Keratinocyte (primary cell): Measurements from ENCODE around the gene PCF11. TPM values are rescaled to one million over a fixed set of nuclear protein-coding genes. Genes with fewer than 3 reads are reported as not detected.

Experiments
- DNase-seq: peaks from one replicate; pipeline ENCODE4 v3.0.0-alpha.2; 2011; ENCODE audit warnings: low read depth, missing footprints, low spot score
- FAIRE-seq: peaks from 2 replicates; lab custom pipeline; 2011; peaks lifted over from hg19 to GRCh38; lab: Jason Lieb, UNC
- H2AFZ ChIP-seq: 2 replicates; pipeline ENCODE4 v1.6.0; 2012; ENCODE audit warnings: low read length, control low read depth, inconsistent platforms; ENCODE audit not compliant: control insufficient read depth
- H3K27ac ChIP-seq: 2 replicates; pipeline ENCODE4 v1.5.1; 2011; ENCODE audit warnings: low read length; ENCODE audit not compliant: control insufficient read depth, insufficient read depth
- H3K27me3 ChIP-seq: 3 replicates; pipeline ENCODE4 v1.6.0; 2011; ENCODE audit warnings: low read length; ENCODE audit not compliant: control insufficient read depth, insufficient read depth; ENCODE audit errors: extremely low read depth
- H3K36me3 ChIP-seq, 2 experiments: 2 replicates in 1 of 2; 3 replicates in 1 of 2; pipeline ENCODE4 v1.5.1; 2011; ENCODE audit warnings: low read length in 2 of 2, mild to moderate bottlenecking in 1 of 2; ENCODE audit not compliant: control insufficient read depth in 2 of 2, insufficient read depth in 2 of 2; ENCODE audit errors: extremely low read depth in 1 of 2
- H3K4me1 ChIP-seq: 3 replicates; pipeline ENCODE4 v1.5.1; 2011; ENCODE audit warnings: low read length; ENCODE audit not compliant: control insufficient read depth, insufficient read depth; ENCODE audit errors: extremely low read depth
- H3K4me2 ChIP-seq: 3 replicates; pipeline ENCODE4 v1.6.0; 2011; ENCODE audit warnings: low read depth, low read length; ENCODE audit not compliant: control insufficient read depth, insufficient read depth; ENCODE audit errors: extremely low read depth
- H3K4me3 ChIP-seq, 3 experiments: fragments of 200-600 bp in 1 of 3; sonication (generic) in 1 of 3; 2 replicates in 2 of 3; 3 replicates in 1 of 3; pipeline ENCODE4 v1.5.1; 2011 to 2016; ENCODE audit warnings: low read length in 3 of 3, mild to moderate bottlenecking in 3 of 3, control low read depth in 2 of 3, inconsistent platforms in 1 of 3, low read depth in 1 of 3, mixed read lengths in 1 of 3, mixed run types in 1 of 3, moderate library complexity in 1 of 3; ENCODE audit not compliant: control insufficient read depth in 2 of 3, insufficient read depth in 2 of 3; ENCODE audit errors: extremely low read depth in 1 of 3
- H3K79me2 ChIP-seq: 2 replicates; pipeline ENCODE4 v1.6.0; 2012; ENCODE audit warnings: low read length; ENCODE audit not compliant: control insufficient read depth, insufficient read depth
- H3K9ac ChIP-seq: 3 replicates; pipeline ENCODE4 v1.6.0; 2011; ENCODE audit warnings: low read length; ENCODE audit not compliant: control insufficient read depth, insufficient read depth; ENCODE audit errors: extremely low read depth
- H3K9me1 ChIP-seq: 3 replicates; pipeline ENCODE4 v1.6.0; 2011; ENCODE audit warnings: low read length; ENCODE audit not compliant: control insufficient read depth, insufficient read depth; ENCODE audit errors: extremely low read depth
- H3K9me3 ChIP-seq: 2 replicates; pipeline ENCODE4 v1.5.1; 2012; ENCODE audit warnings: low read depth, low read length; ENCODE audit not compliant: control insufficient read depth
- H4K20me1 ChIP-seq: 3 replicates; pipeline ENCODE4 v1.6.0; 2011; ENCODE audit warnings: low read length; ENCODE audit not compliant: control insufficient read depth, insufficient read depth; ENCODE audit errors: extremely low read depth
- CTCF ChIP-seq, 3 experiments: IDR thresholded peaks in 1 of 3; conservative IDR thresholded peaks in 1 of 3; optimal IDR thresholded peaks in 1 of 3; 2 replicates in 2 of 3; 3 replicates in 1 of 3; pipeline versions ENCODE3 to v1.5.1; 2011; ENCODE audit warnings: low read length in 3 of 3, mild to moderate bottlenecking in 3 of 3, moderate library complexity in 2 of 3, control low read depth in 1 of 3, inconsistent platforms in 1 of 3; ENCODE audit not compliant: insufficient read depth in 2 of 3; ENCODE audit errors: extremely low read depth in 1 of 3
- EZH2 ChIP-seq: IDR thresholded peaks from one replicate; pipeline ENCODE4 v1.6.1; 2012; ENCODE audit warnings: inconsistent platforms, mild to moderate bottlenecking, low read length, moderate library complexity
- dilution Hi-C: fragments of 300-500 bp; cut with MboI; formaldehyde crosslinking; loops from one replicate; pipeline ENCODE4 v1.7.0; 2020; ENCODE audit warnings: low sequenced_read_pairs; ENCODE audit not compliant: extremely low pct_ligation_motif_present
- polyA plus RNA-seq, 5 experiments: library from polyadenylated mRNA; depleted of rRNA in 3 of 5; stranded (reverse) in 3 of 5; stranded (forward) in 1 of 5; unstranded in 1 of 5; fragments of >200 nt; gene quantifications; 1 replicate in 1 of 5; 2 replicates in 3 of 5; 3 replicates in 1 of 5; pipeline versions ENCODE4 v1.2.1 to v1.2.3, GENCODE V29; 2011 to 2012; ENCODE audit warnings: missing spikeins in 2 of 5, low read depth in 1 of 5, low replicate concordance in 1 of 5

The PCF11 gene
- polyA plus RNA-seq, 1 donor (not counting 4 experiments of a cell fraction or from before 2014, with no cell fraction given): 32.8 TPM

- Histone ChIP-seq H3K4me3 (no peak overlapping the region), H2AFZ (no peak overlapping the region), H3K4me1 (peaks cover 18% of the 10 kb centered on the region), H4K20me1 (peaks cover 20% of the 10 kb centered on the region), H3K79me2 (peaks cover 88% of the 10 kb centered on the region), H3K36me3 (peaks cover 8 to 30% of the 10 kb centered on the region in 2 experiments), H3K9me3 (no peaks in the 10 kb centered on the region), H3K27ac (peak overlapping the region; percentile 13), H3K4me2 (no peak overlapping the region), H3K27me3 (no peaks in the 10 kb centered on the region), H3K9me1 (no peaks in the 10 kb centered on the region), H3K9ac (no peak overlapping the region)
- DNase-seq (no peak), FAIRE-seq (no peak)
- TF ChIP-seq EZH2: no peak
- no peak for TF ChIP-seq CTCF (optimal IDR thresholded peaks at IDR 0.05 in 1 of 3, IDR thresholded peaks at IDR 0.05 in 1 of 3, conservative IDR thresholded peaks at IDR 0.05 in 1 of 3; ENCODE audit: extremely low read depth in 1 of 3, insufficient read depth in 2 of 3, low read length in 3 of 3)
- dilution Hi-C loops: no loop called here
These were observed 4.8 kb downstream of the PCF11 start for GRCh38 chr11:83161610-83162199.

GRCh38 chr11:83162377-83162776 is 5.4 kb downstream of the PCF11 start:
- dilution Hi-C loops: no loop called here
- Histone ChIP-seq H3K4me2 (no peak overlapping the region), H4K20me1 (peaks cover 20% of the 10 kb centered on the region)

More at GRCh38 chr11:83162377-83162776, 5.4 kb downstream of the PCF11 start:
- H3K4me1 ChIP-seq: peaks cover 18% of the 10 kb centered on the region
- peaks cover 8 to 30% of the 10 kb centered on the region in 2 experiments for H3K36me3 ChIP-seq
- H3K27ac ChIP-seq: no peak overlapping the region
- no peak overlapping the region for H3K4me3 ChIP-seq
- H3K9me1 ChIP-seq: no peaks in the 10 kb centered on the region
- H2AFZ ChIP-seq: no peak overlapping the region
- no peak overlapping the region for H3K9ac ChIP-seq
- no peaks in the 10 kb centered on the region for H3K27me3 ChIP-seq
- DNase-seq (no peak), FAIRE-seq (no peak)
- H3K79me2 ChIP-seq: peaks cover 89% of the 10 kb centered on the region
- H3K9me3 ChIP-seq: no peaks in the 10 kb centered on the region
- TF ChIP-seq CTCF (optimal IDR thresholded peaks at IDR 0.05 in 1 of 3, IDR thresholded peaks at IDR 0.05 in 1 of 3, conservative IDR thresholded peaks at IDR 0.05 in 1 of 3; ENCODE audit: extremely low read depth in 1 of 3, insufficient read depth in 2 of 3, low read length in 3 of 3): no peak
- no peak for TF ChIP-seq EZH2
